Measurements from ENCODE around the gene GNAZ.

- TF ChIP-seq CTCF (IDR thresholded peaks at IDR 0.05), result no peak
- no peak for TF ChIP-seq EZH2 (IDR thresholded peaks at IDR 0.05; ENCODE audit: borderline replicate concordance, insufficient read depth, low read depth, low read length, poor library complexity, severe bottlenecking)
Measured at GRCh38 chr22:23106906-23107367, 36.6 kb downstream of the GNAZ start.

All from B cell (primary cell).